HG02885 (cell line): ENCODE measurements around the gene CPSF3.

Experiments used
- ATAC-seq: cut with Tn5 transposase; IDR thresholded peaks from one replicate; pipeline ENCODE4 v1.9.1; 2021; ENCODE audit warnings: mild to moderate bottlenecking; ENCODE audit not compliant: unreplicated experiment, poor library complexity

Gene CPSF3

GRCh38 chr2:9423100-9423921, at the start of gene CPSF3, which contains the start of gene ITGB1BP1:
Gene CPSF3 (plus strand): TSS chr2:9423654. CDS start chr2:9423774, 120 bp downstream.
Gene ITGB1BP1 (minus strand): TSS chr2:9423528. CDS start chr2:9418697, 4,831 bp downstream.
- peak; percentile 88 for ATAC-seq

- no peak for ATAC-seq
Measured at GRCh38 chr2:9374071-9374730, 49.3 kb upstream of the CPSF3 start.

- ATAC-seq, result no peak
Measured at GRCh38 chr2:9375857-9376428, 47.5 kb upstream of the CPSF3 start.

GRCh38 chr2:9377461-9378097, 45.9 kb upstream of the CPSF3 start:
- no peak for ATAC-seq

- ATAC-seq, result no peak
Measured at GRCh38 chr2:9378433-9379390, 44.7 kb upstream of the CPSF3 start.

GRCh38 chr2:9379391-9379755, 44.1 kb upstream of the CPSF3 start:
- no peak for ATAC-seq

- no peak for ATAC-seq
Measured at GRCh38 chr2:9380702-9381628, 42.5 kb upstream of the CPSF3 start.

GRCh38 chr2:9382604-9383235, 40.7 kb upstream of the CPSF3 start:
- ATAC-seq, result no peak

- no peak for ATAC-seq
Measured at GRCh38 chr2:9384521-9384920, 38.9 kb upstream of the CPSF3 start.

- no peak for ATAC-seq
Measured at GRCh38 chr2:9385841-9386240, 37.6 kb upstream of the CPSF3 start.

- no peak for ATAC-seq
Measured at GRCh38 chr2:9388199-9388681, 35.2 kb upstream of the CPSF3 start.

- ATAC-seq, result no peak
Measured at GRCh38 chr2:9388950-9389911, 34.2 kb upstream of the CPSF3 start.

- no peak for ATAC-seq
Measured at GRCh38 chr2:9390151-9390850, 33.2 kb upstream of the CPSF3 start.

GRCh38 chr2:9390991-9391390, 32.5 kb upstream of the CPSF3 start:
- ATAC-seq, result no peak

GRCh38 chr2:9391961-9392720, 31.3 kb upstream of the CPSF3 start:
- no peak for ATAC-seq
